Measurements from ENCODE around the gene TMEM212. TPM values are rescaled to one million over a fixed set of nuclear protein-coding genes. Genes with fewer than 3 reads are reported as not detected.
A peak's percentile ranks its signal among the peaks of the same experiment; 100 is the strongest.

TMEM212 gene
- not detected in 2 replicates for total RNA-seq (2014; rRNA removed; shearing (Covaris generic))

- no peaks in the 10 kb centered on the region for H3K27me3 ChIP-seq (replicated peaks)
- H3K4me1 ChIP-seq (replicated peaks): peaks cover 34% of the 10 kb centered on the region
- no peak within 1 kb of the TSS for H3K4me3 ChIP-seq
- DNase-seq (ENCODE audit: low read depth in 1 of 2, low spot score in 2 of 2): peak in 1 of 2 experiments; percentile 30
- H3K9me3 ChIP-seq (replicated peaks): no peaks in the 10 kb centered on the region
- peak within 1 kb of the TSS; percentile 43 for H3K27ac ChIP-seq
- H3K36me3 ChIP-seq: no peaks in the 10 kb centered on the region
These were observed at the start of gene TMEM212 for GRCh38 chr3:171842864-171843518. TSS of gene TMEM212 (plus strand) at chr3:171843349. CDS start at chr3:171843384, 35 bp downstream.

DNA sequence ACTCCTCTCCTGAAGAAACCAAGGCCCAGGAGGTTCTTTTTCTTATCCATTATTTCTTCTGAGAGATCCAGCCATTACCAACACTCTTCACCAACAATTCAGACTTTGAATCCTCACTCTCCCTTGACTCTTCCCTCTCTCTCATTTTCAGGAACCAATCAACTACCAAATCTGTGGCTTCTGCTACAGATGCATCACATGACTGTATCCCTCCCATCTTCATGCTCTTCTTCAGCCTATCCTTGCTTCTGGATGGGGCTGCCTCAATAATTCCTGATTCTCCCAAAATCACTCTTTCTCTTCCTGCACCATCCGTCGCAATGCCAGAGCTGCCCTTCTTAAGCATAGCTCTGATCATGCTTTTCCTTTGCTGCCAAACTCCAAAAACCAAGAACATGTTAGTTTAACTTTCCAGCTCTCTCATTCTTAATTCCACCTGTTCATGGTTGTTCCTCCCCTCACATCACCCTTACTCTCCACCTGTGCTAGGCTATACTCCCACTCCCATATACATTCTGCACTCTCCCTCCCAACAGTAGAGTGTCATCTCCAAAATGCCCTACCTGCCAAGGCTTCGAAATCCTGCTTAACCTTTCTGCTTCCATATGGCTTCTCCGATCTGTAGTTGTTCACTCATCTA is 46.4 kb upstream of the TMEM212 start:
- peaks cover 31% of the 10 kb centered on the region for H3K4me1 ChIP-seq (replicated peaks)
- no peak overlapping the region for H3K27ac ChIP-seq
- no peak for DNase-seq (ENCODE audit: low read depth in 1 of 2, low spot score in 2 of 2)
- H3K27me3 ChIP-seq (replicated peaks): no peaks in the 10 kb centered on the region
- no peaks in the 10 kb centered on the region for H3K36me3 ChIP-seq
- no peaks in the 10 kb centered on the region for H3K9me3 ChIP-seq (replicated peaks)
- H3K4me3 ChIP-seq: no peak overlapping the region

- no peak for DNase-seq (ENCODE audit: low read depth in 1 of 2, low spot score in 2 of 2)
- no peak overlapping the region for H3K27ac ChIP-seq
- H3K4me3 ChIP-seq: no peak overlapping the region
- H3K36me3 ChIP-seq: no peaks in the 10 kb centered on the region
- peaks cover 29% of the 10 kb centered on the region for H3K4me1 ChIP-seq (replicated peaks)
- H3K27me3 ChIP-seq (replicated peaks): no peaks in the 10 kb centered on the region
- H3K9me3 ChIP-seq (replicated peaks): no peaks in the 10 kb centered on the region
These were observed 45.9 kb upstream of the TMEM212 start for GRCh38 chr3:171797265-171797679.

DNA sequence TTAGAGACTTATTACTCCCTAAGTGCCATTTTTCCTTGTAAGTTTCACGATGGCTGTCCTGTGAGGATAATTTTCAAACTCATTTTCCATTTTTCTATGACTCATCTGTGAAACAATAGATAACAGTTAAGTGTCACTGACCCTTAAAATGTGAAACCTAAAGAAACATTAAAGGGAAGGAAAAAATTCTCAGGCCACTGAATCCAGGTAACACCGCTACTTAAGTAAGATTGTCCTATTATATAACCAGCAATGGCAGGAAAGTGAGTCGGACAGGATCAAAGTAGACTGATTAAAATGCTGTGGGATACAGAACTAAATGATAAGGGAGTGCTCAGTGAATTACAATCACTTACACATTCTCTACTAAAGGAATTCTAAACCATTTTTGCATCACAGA is 45.3 kb upstream of the TMEM212 start:
- no peak for DNase-seq (ENCODE audit: low read depth in 1 of 2, low spot score in 2 of 2)
- no peaks in the 10 kb centered on the region for H3K9me3 ChIP-seq (replicated peaks)
- no peaks in the 10 kb centered on the region for H3K27me3 ChIP-seq (replicated peaks)
- no peak overlapping the region for H3K4me3 ChIP-seq
- no peak overlapping the region for H3K27ac ChIP-seq
- H3K36me3 ChIP-seq: no peaks in the 10 kb centered on the region
- peaks cover 28% of the 10 kb centered on the region for H3K4me1 ChIP-seq (replicated peaks)

DNA sequence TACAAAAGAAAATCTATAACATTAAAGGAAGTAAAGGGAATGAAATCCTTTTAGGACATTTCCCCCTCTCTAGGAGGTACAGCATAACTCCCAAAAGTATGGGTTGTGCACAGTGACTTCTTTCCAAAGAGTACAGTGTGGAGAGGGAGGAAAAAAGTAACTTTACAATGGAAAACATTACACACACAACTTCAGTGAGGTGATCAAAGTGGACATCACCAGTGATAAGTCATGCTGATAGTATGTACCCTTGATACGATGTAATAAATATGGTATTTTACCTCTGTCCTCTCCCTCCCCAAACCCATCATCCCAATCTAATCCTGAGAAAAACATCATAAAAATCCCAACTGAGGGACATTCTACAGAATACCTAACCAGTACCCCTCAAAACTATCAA is 43.6 kb upstream of the TMEM212 start:
- Histone ChIP-seq H3K27ac (no peak overlapping the region), H3K9me3 (replicated peaks) (no peaks in the 10 kb centered on the region), H3K4me1 (replicated peaks) (peaks cover 32% of the 10 kb centered on the region), H3K4me3 (no peak overlapping the region), H3K36me3 (no peaks in the 10 kb centered on the region), H3K27me3 (replicated peaks) (no peaks in the 10 kb centered on the region)
- no peak for DNase-seq (ENCODE audit: low read depth in 1 of 2, low spot score in 2 of 2)

- peaks cover 56% of the 10 kb centered on the region for H3K4me1 ChIP-seq (replicated peaks)
- peak overlapping the region; percentile 86 for H3K27ac ChIP-seq
- no peaks in the 10 kb centered on the region for H3K9me3 ChIP-seq (replicated peaks)
- no peaks in the 10 kb centered on the region for H3K27me3 ChIP-seq (replicated peaks)
- no peak overlapping the region for H3K4me3 ChIP-seq
- DNase-seq (ENCODE audit: low read depth in 1 of 2, low spot score in 2 of 2): peak in 1 of 2 experiments; percentile 89
- no peaks in the 10 kb centered on the region for H3K36me3 ChIP-seq
These were observed 41.2 kb upstream of the TMEM212 start for GRCh38 chr3:171801738-171802589.

- no peak for DNase-seq (ENCODE audit: low read depth in 1 of 2, low spot score in 2 of 2)
- no peaks in the 10 kb centered on the region for H3K9me3 ChIP-seq (replicated peaks)
- no peaks in the 10 kb centered on the region for H3K36me3 ChIP-seq
- peak overlapping the region; percentile 86 for H3K27ac ChIP-seq
- no peak overlapping the region for H3K4me3 ChIP-seq
- no peaks in the 10 kb centered on the region for H3K27me3 ChIP-seq (replicated peaks)
- peaks cover 56% of the 10 kb centered on the region for H3K4me1 ChIP-seq (replicated peaks)
These were observed 40.6 kb upstream of the TMEM212 start for GRCh38 chr3:171802590-171802956.

GRCh38 chr3:171803044-171803443 is 40.1 kb upstream of the TMEM212 start:
- H3K27me3 ChIP-seq (replicated peaks): no peaks in the 10 kb centered on the region
- H3K9me3 ChIP-seq (replicated peaks): no peaks in the 10 kb centered on the region
- no peak overlapping the region for H3K4me3 ChIP-seq
- H3K36me3 ChIP-seq: no peaks in the 10 kb centered on the region
- no peak for DNase-seq (ENCODE audit: low read depth in 1 of 2, low spot score in 2 of 2)
- peaks cover 53% of the 10 kb centered on the region for H3K4me1 ChIP-seq (replicated peaks)
- H3K27ac ChIP-seq: no peak overlapping the region

GRCh38 chr3:171804618-171805389 is 38.3 kb upstream of the TMEM212 start:
- DNase-seq (ENCODE audit: low read depth in 1 of 2, low spot score in 2 of 2): peak in 1 of 2 experiments; percentile 32
- Histone ChIP-seq H3K9me3 (replicated peaks) (no peaks in the 10 kb centered on the region), H3K27me3 (replicated peaks) (no peaks in the 10 kb centered on the region), H3K4me3 (no peak overlapping the region), H3K27ac (peak overlapping the region; percentile 81), H3K36me3 (no peaks in the 10 kb centered on the region), H3K4me1 (replicated peaks) (peaks cover 63% of the 10 kb centered on the region)

GRCh38 chr3:171805687-171806086 is 37.5 kb upstream of the TMEM212 start:
- Histone ChIP-seq H3K4me3 (no peak overlapping the region), H3K9me3 (replicated peaks) (no peaks in the 10 kb centered on the region), H3K27me3 (replicated peaks) (no peaks in the 10 kb centered on the region), H3K36me3 (no peaks in the 10 kb centered on the region), H3K27ac (peak overlapping the region; percentile 81), H3K4me1 (replicated peaks) (peaks cover 66% of the 10 kb centered on the region)
- DNase-seq (ENCODE audit: low read depth in 1 of 2, low spot score in 2 of 2): no peak

GRCh38 chr3:171806200-171807128 is 36.7 kb upstream of the TMEM212 start:
- Histone ChIP-seq H3K27ac (peak overlapping the region; percentile 81), H3K9me3 (replicated peaks) (no peaks in the 10 kb centered on the region), H3K4me1 (replicated peaks) (peaks cover 66% of the 10 kb centered on the region), H3K27me3 (replicated peaks) (no peaks in the 10 kb centered on the region), H3K4me3 (no peak overlapping the region), H3K36me3 (no peaks in the 10 kb centered on the region)
- peak in 1 of 2 experiments; percentile 77 for DNase-seq (ENCODE audit: low read depth in 1 of 2, low spot score in 2 of 2)

DNA sequence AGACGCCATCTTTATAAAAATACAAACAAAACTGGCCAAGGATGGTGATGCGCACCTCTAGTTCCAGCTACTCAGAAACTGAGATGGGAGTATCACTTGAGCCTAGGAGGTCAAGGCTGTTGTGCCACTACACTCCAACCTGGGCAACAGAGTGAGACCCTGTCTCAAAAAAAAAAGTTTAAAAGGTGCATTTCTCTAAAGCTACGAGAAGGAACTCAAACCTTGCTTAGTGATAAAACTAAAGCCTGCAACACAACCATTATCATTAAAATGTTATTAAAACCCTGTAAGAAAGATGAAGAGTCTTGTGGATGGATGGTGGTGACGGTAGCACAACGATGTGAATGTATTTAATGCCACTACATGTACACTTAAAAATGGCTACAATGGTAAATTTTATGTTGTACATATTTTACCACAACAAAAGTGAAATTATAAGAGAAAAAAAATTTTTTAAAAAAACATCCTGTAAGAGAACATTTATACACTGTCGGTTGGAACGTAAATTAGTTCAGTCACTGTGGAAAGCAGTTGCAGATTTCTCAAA is 35.9 kb upstream of the TMEM212 start:
- H3K4me1 ChIP-seq (replicated peaks): peaks cover 68% of the 10 kb centered on the region
- H3K9me3 ChIP-seq (replicated peaks): no peaks in the 10 kb centered on the region
- no peaks in the 10 kb centered on the region for H3K27me3 ChIP-seq (replicated peaks)
- H3K4me3 ChIP-seq: no peak overlapping the region
- H3K36me3 ChIP-seq: no peaks in the 10 kb centered on the region
- peak overlapping the region; percentile 81 for H3K27ac ChIP-seq
- DNase-seq (ENCODE audit: low read depth in 1 of 2, low spot score in 2 of 2): no peak

Measured in SJSA1 (cell line).